ENCODE measurements around the gene INMT.

INMT gene

DNA sequence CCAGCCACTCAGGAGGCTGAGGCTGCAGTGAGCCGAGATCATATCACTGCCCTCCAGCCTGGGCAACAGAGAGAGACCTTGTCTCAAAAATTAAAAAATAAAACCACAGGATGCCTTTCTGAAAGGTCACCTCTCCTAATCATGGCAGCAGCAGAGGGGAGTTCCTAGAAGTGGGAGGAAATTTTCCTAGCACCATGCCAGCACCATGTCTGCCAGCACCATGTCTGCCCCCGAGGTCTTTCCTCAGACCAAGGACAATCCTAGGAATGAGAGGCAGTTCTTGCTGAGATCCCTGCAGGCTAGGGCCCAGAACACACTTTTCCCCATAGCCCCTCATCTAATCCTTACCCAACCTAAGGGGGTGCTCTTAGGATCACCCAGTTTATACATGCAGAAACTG is 22.3 kb upstream of the INMT start:
- DNase-seq: no peak

- no peak for DNase-seq
These were observed 21.8 kb upstream of the INMT start for GRCh38 chr7:30730097-30730496.

- no peak for DNase-seq
These were observed 20.9 kb upstream of the INMT start for GRCh38 chr7:30730996-30731395.

- no peak for DNase-seq
These were observed 20.4 kb upstream of the INMT start for GRCh38 chr7:30731581-30731980.

DNA sequence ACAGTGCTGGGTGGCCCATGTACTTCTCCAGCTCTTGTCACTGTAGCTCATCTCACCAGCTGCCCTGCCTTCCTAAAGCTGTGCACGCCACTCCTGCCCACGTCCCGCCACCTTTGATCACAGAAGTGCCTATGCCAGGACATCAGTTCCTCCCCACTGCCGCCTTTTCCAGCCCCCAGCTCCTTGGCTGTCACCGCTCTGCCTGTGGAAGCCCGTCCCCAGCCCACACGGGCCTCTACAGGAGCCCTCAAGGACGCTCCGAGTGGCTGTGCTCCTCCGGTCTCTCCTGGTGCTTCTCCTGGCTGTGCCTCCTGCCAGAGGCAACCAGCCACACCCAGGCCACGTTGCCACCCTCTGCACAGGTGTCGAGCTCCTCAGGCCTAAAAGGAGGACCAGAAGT is 19.3 kb upstream of the INMT start:
- no peak for DNase-seq

- DNase-seq: no peak
These were observed 18.7 kb upstream of the INMT start for GRCh38 chr7:30733216-30733615.

GRCh38 chr7:30733691-30734090 is 18.2 kb upstream of the INMT start:
- DNase-seq: no peak

- no peak for DNase-seq
These were observed 17.4 kb upstream of the INMT start for GRCh38 chr7:30734497-30734896.

- no peak for DNase-seq
These were observed 16.3 kb upstream of the INMT start for GRCh38 chr7:30735631-30736030.

GRCh38 chr7:30736291-30736690 is 15.6 kb upstream of the INMT start:
- no peak for DNase-seq

- no peak for DNase-seq
These were observed 13.7 kb upstream of the INMT start for GRCh38 chr7:30738026-30738915.

- DNase-seq: no peak
These were observed 12.2 kb upstream of the INMT start for GRCh38 chr7:30739691-30740090.

- DNase-seq: peak; percentile 12
These were observed 11.3 kb upstream of the INMT start for GRCh38 chr7:30740417-30741181.

DNA sequence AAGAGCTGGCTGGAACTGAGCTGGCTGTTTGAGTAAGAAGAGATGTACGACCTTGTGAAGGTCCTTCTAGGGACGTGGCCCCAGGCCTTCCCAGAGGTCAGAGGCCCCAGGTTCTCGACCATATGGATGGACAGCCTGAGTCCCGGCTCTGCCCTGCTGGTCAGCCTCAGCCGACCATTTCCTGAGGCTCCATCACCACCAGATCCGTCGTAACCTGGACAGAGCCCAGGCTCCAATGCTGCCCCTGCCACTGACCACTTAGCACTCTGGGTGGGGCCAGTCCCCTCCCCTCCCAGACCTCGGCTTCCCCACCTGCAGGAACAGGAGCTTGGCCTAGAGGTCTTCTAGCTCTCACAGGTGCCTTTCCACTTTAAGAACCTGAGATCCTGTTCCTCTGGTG is 10.6 kb upstream of the INMT start:
- DNase-seq: no peak

GRCh38 chr7:30743371-30744074 is 8.4 kb upstream of the INMT start:
- no peak for DNase-seq

GRCh38 chr7:30744075-30744417 is 7.9 kb upstream of the INMT start:
- DNase-seq: no peak

- no peak for DNase-seq
These were observed 6.5 kb upstream of the INMT start for GRCh38 chr7:30745261-30745941.

DNA sequence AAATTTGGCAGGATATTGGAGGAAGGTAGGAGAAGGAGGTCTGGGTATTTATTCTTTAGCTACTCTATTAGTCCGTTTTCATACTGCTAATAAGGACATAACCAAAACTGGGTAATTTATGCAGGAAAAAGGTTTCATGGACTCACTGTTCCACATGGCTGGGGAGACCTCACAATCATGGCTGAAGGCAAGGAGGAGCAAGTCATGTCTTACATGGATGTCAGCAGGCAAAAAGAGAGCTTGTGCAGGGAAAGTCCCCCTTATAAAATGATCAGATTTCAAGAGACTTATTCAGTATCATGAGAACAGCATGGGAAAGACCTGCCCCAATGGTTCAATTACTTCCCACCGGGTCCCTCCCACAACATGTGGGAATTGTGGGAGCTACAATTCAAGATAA is 1.9 kb upstream of the INMT start:
- DNase-seq: no peak

DNA sequence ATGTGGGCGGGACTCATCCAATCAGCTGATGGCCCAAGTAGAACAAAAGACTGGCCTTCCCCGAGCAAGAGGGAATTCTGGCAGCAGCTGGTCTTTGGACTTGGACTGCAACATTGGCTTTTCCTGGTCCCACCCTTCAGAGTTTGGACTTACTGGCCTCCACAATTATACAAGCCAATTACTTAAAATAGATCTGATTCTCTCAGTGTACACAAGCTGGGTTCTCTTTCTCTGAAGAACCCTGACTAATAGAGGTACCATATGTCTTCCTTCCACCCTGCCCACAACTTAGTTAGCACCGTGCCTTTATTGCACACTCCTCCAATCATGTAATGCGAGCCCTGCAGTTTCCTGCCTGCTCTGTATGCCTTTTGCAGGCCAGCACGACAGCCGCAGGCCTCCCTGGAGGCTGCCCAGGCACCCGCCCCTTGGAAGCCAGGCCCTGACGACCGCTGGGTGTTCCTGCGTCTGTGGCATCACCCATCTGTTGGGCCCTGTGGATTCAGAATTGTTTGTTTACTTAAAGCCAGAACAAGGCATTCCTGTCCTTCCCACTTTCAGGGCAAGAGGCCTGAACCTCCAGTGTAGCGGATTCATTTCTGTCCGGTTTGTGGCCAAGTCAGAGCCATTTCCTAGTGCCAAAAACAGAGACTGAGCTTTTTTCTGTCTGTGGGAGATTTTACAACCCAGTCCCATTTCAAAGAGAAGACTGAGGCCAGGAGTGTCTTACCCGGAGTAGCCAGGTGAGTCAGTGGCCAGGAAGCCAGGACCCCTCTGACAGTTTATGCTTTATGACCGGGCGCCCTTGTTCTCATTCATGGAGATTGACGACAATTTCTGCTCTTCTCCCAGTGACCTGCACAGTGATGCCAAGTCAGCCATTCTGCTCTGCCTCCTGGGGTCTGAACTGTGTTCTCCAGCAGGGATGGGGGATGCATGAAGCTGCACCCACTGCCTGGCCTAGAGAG is 968 bp upstream of the INMT start:
- DNase-seq: peak; percentile 97

- DNase-seq: no peak
These were observed 549 bp downstream of the INMT start for GRCh38 chr7:30752484-30752883.

DNA sequence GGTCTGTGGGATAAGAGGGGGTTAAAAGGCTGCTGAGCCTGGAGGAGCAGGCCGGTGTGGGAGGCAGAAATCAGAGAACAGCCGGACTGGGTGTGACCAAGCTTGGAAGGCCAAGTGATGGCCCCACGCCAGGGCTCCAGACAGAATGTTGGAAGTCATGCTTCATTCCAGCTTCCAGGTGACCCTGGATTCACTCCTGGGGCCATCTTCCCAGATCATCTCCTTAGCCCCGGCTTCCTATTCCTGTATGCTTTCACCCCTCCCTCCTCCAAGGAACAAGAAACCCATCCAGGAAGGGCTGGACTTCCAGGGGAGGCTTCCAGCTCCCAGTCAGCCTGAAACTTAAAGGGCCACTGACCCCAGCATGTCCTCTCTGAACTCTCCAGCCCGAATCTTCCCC is 1.0 kb downstream of the INMT start:
- DNase-seq: peak; percentile 28

DNA sequence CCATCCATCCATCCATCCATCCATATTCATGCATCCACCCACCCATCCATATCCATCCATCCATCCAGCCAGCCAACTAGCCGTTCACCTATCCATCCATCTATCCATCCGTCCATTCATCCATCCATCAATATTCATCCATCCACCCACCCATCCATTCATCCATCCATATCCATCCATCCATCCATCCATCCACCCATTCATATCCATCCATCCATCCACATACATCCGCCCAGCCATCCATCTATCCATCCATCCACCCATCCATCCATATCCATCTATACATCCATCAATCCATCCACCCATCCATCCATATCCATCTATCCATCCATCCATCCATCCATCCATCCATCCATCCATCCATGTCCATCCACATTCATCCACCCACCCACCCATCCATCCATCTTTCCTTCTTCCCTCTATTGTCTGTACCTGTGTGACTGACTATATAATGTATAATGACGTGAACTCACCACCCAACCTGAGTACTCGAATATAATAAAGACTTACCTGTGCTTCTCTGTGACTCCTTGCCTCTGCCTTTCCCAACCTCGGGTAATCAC is 2.5 kb downstream of the INMT start:
- no peak for DNase-seq
